ENCODE data around the gene LRRC15.

DNA sequence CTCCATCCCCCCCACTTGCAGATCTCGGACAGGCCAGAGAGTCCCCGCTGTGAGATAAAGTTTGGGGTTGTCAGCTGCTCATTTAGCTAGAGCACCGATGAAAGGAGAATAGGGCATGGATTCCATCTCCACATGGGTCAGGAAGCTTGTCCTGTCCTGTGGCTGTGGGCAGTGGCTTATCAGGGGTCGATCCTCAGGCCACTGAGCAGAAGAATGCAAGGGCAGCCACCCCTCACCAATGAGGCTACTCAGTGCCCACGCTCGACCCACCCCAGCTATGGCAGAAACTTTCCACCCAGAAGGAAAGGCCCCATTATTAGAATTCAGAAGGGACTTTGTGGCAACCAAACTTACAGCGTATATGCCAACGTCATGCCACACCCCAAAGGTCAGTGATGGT is 61.7 kb downstream of the LRRC15 start:
- TF ChIP-seq ELF4 (IDR thresholded peaks at IDR 0.05) (no peak), TARDBP (IDR thresholded peaks at IDR 0.05) (no peak), PKNOX1 (IDR thresholded peaks at IDR 0.05) (no peak), HDGF (IDR thresholded peaks at IDR 0.05; ENCODE audit: borderline replicate concordance) (no peak), NFRKB (IDR thresholded peaks at IDR 0.05) (no peak), SP1 (IDR thresholded peaks at IDR 0.05) (no peak), FOXM1 (IDR thresholded peaks at IDR 0.05; ENCODE audit: borderline replicate concordance) (no peak), ZNF384 (IDR thresholded peaks at IDR 0.05) (no peak), LEF1 (IDR thresholded peaks at IDR 0.05; ENCODE audit: borderline replicate concordance) (no peak), SUZ12 (IDR thresholded peaks at IDR 0.05) (no peak)

Data from HEK293T (cell line).